Hippocampal formation (tissue), 2 donors: Measurements from ENCODE around the gene INSL3.
"Not testable (repeated sequence)": the region's sequence is repeated elsewhere in the genome, so short reads cannot be mapped to it uniquely, and the experiment has no call there.

Experiments
- DNase-seq, 2 donors: peaks; one replicate each; lab custom pipeline; 2025; lab: John Stamatoyannopoulos, UW

INSL3 gene

DNA sequence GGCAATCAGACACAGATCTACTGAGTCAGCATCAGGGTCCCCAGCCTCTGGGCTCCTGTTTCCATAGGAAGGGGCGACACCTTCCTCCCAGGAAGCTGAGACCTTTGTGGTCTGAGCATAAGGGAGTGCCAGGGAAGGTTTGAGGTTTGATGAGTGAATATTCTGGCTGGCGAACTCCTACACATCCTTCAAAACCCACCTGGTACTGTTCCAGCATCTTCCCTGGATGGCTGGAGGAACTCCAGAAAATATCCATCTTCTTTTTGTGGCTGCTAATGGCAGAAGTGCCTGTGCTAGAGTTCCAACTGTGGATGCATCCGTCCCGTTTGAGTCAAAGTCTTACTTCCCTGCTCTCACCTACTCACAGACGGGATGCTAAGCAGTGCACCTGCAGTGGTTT is 9.2 kb downstream of the INSL3 start:
- DNase-seq, result no peak

- DNase-seq, result no peak
Measured at GRCh38 chr19:17811681-17812080, 9.6 kb downstream of the INSL3 start.

GRCh38 chr19:17811103-17811502 is 10.2 kb downstream of the INSL3 start:
- DNase-seq, result no peak

GRCh38 chr19:17807731-17808316 is 13.5 kb downstream of the INSL3 start:
- DNase-seq, result no peak

DNA sequence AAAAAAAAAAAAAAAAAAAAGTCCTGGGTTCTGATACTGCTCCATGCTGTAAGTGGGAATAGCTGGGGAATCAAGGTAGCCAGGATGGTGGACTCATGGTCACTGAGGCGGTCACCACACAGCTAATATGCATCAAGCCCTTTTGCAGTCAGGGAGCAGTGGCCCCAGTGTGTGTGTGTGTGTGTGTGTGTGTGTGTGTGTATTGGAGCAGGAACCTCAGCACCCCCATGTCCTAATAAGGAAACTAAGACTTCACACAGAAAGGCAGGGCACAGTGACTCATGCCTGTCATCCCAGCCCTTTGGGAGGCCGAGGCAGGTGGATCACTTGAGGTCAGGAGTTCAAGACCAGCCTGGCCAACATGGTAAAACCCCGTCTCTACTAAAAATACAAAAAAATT is 14.4 kb downstream of the INSL3 start:
- DNase-seq, result no peak

GRCh38 chr19:17805427-17805826 is 15.9 kb downstream of the INSL3 start:
- no peak for DNase-seq

DNA sequence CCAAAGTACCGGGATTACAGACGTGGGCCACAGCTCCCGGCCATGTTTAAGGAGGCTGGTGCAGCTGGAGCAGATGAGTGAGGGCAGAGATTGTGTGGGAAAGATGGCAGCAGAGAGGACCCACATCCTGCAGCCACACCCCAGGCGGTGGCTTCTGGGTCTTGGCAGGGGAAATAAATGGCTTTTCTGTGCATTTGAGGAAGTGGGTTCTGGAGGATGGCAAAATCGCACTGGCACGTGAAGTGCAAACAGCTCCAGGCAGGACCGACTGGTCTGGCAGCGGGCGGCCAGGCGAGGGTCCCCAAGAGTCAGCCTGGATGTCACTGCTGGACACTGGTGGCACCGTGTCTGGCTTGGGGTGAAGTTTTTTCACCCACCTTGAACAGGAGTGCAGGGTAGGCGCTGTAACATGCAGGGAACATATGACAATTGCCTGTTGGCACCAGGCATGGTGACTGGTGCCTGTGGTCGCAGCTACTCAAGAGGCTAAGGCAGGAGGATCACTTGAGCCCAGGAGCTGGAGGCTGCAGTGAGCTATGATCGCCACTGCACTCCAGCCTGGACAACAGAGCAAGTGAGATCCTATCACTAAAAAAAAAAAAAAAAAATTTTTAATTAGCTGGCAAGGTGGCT is 17.9 kb downstream of the INSL3 start:
- DNase-seq, result no peak

GRCh38 chr19:17802137-17802858 is 19.0 kb downstream of the INSL3 start:
- no peak for DNase-seq

- not testable (repeated sequence) for DNase-seq
Measured at GRCh38 chr19:17798599-17798998, 22.7 kb downstream of the INSL3 start.

DNA sequence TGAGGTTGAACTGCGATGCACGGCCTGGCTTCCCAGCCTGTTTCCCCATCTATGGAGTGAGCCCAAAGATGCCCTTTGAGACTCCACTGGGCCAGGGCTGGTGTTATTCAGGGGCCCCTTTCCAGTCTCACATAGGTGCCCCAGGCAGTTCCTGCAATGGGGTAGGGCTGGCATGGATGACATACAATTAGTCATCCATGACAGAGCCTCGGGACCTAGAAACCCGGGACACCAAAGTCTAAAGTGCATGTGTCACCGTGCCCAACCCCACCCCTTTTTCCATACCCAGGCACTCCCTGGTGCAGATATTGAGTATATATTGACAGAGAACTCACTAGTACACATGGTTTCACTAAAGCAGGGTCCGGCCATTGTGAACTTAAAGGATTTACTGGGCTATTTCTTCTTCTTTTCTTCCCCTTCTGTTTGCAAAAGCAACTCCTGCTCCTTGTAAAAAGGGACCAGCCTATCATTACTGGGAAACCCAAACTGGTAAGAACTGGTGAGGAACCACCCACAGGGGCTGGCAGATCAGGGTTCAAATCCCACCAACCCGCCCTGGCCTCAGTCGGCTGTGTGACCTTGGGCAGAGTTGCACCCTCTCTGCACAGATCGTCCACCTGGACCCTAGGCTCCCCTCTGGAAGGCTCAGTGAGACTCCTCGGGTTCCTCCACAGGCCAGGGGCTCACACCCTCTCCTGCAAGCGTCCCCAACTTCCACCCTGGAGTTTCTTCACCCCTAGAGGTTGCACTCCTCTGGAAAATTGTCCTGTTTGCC is 23.7 kb downstream of the INSL3 start:
- DNase-seq, result no peak

GRCh38 chr19:17796838-17797423 is 24.4 kb downstream of the INSL3 start:
- DNase-seq, result no peak

- DNase-seq, result no peak
Measured at GRCh38 chr19:17796013-17796837, 25.1 kb downstream of the INSL3 start.

DNA sequence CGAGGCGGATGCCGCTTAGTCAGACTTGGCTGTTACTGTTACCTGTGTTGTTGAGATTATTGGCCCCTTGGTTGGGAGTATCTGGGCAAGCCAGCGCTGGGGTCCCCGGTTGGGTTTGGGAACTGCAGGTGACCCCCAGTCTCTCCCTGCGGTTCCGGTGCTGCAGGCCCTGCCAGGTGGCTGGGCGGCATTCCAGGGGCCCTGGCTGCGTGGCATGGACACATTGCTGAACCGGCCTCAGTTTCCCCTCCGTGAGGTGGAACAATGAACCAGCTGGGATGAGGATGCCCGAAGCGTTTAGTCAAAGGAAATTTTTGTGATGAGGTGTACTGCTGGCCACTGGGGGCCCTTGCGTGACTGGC is 25.8 kb downstream of the INSL3 start:
- DNase-seq, result no peak

- DNase-seq, result no peak
Measured at GRCh38 chr19:17794731-17795494, 26.4 kb downstream of the INSL3 start, which contains the start of gene B3GNT3. Gene B3GNT3, plus strand, starts transcription at chr19:17795138. Its CDS starts 12,670 bp downstream, at chr19:17807808.

DNA sequence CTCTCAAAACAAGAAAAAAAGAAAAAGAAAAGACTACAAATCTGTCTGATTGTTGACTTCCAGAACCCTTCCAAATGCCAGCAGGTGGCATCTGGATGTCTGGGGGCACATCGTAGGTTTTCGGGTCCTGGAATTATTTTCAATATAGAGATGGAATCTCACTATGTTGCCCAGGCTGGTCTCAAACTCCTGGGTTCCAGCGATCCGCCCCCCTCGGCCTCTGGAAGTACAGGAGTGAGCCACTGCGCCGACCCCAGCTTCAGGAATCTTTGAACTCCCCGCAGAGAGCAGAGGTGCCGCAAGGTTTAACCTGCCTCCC is 26.9 kb downstream of the INSL3 start:
- DNase-seq, result no peak

GRCh38 chr19:17790059-17790780 is 31.1 kb downstream of the INSL3 start:
- DNase-seq, result no peak

- DNase-seq, result no peak
Measured at GRCh38 chr19:17788632-17789031, 32.7 kb downstream of the INSL3 start.

DNA sequence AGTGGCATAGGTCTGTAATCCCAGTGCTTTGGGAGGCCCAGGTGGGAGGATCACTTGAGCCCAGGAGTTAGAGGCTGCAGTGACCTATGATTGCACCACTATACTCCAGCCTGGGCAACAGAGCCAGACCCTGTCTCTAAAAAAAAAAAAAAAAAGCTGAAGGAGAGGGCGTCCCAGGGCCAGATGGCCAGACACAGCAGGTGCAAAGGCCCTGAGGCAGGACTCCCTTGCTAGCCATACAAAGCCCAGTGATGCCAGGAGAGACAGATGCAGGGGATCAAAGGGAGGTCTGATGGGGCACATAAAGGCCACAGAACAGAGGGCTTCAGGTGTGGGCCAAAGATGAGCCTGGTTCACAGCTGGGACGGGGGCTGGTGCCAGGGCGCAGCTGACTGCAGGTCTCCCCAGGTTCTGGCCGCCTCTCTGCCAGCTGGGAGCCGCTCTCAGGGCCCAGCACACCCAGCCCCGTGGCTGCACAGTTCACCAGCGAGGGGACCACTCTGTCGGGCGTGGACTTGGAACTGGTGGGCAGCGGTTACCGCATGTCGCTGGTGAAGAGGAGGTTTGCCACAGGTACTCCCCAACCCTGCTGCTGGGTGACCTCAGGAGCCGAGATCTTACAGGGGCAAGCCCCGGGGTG is 33.9 kb downstream of the INSL3 start:
- no peak for DNase-seq

DNA sequence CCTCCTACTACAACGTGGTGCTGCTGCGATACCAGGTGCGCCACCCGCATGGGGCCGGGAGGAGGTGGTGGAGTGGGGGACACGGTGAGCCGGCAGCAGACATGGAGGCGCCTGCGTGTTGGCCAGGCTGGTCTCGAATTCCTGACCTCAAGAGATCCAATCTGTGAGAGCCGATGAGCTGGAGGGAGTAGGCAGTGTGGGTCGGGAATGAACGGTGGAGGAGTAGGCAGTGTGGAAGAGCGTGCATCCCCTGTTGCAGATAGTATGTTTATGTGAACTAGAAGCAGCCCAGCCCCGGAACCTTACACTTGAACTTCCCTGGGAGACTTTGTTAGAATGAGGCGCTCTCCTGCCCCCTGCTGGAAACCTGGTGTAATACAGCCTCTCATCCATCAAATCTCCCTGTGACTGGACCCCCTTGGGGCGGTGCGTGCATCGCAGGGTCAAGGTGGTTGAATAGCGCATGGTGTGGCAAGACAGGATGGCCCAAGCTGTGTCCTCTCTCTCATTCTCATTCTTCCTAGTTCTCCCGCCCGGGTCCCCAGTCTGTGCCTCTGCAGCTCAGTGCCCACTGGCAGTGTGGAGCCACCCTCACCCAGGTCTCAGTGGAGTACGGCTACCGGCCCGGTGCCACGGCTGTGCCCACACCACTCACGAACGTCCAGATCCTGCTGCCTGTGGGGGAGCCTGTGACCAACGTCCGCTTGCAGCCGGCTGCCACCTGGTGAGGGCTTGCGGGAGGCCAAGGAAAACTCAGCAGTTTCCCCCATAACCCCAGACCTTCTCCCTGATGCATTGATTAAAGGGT is 36.9 kb downstream of the INSL3 start:
- DNase-seq, result peak; percentile 25
